Measurements from ENCODE around the gene SLC22A9.

DNA sequence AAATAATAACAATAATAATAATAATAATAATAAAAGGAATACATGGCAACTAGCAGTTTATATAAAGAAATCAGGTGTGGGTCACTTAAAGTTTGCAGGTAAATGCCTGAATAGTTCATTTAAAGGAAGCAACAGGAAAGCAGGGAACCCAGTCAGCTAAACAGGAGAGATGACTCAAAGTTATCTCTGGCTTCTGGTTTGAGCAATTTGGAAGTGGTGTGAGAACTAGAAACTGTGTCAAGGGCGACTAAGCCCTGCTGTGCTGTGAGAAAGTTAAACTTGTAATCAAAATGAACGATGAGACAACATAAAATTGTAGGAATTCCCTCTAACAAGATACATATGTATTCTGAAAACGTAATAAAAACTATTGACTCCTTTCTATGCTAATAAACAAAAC lies 35.5 kb downstream of the SLC22A9 start:
- TF ChIP-seq CTCF (IDR thresholded peaks at IDR 0.05) (no peak), POLR2A (IDR thresholded peaks at IDR 0.05) (no peak)
